ENCODE results near the gene KIAA0040. TPM values are rescaled to one million over a fixed set of nuclear protein-coding genes. Genes with fewer than 3 reads are reported as not detected.

The KIAA0040 gene
- total and polyA plus RNA-seq, 3 donors from 2014 or later = 5.8 to 10.3 (median 8.2) TPM

- H3K4me1 ChIP-seq = peaks cover 2% of the 10 kb centered on the region
- DNase-seq = no peak
- no peak overlapping the region for H3K4me3 ChIP-seq
- H3K27me3 ChIP-seq = no peaks in the 10 kb centered on the region
- H3K36me3 ChIP-seq (ENCODE audit: low read depth, missing control alignments) = no peaks in the 10 kb centered on the region
- H3K9me3 ChIP-seq = no peaks in the 10 kb centered on the region
- intact Hi-C loops (cut with DNase I; ENCODE audit: low total_unique reads) = no loop called here
- no peak for TF ChIP-seq CTCF (IDR thresholded peaks at IDR 0.05)
- TF ChIP-seq POLR2A (IDR thresholded peaks at IDR 0.05) = no peak
- no peak overlapping the region for H3K27ac ChIP-seq
- WGBS, 2 donors = 90 to 100% methylated on average over 2 of the region's 2 CpGs
These were observed 35.4 kb downstream of the KIAA0040 start for GRCh38 chr1:175157200-175157599.

GRCh38 chr1:175155936-175156335 lies 36.6 kb downstream of the KIAA0040 start:
- peaks cover 3% of the 10 kb centered on the region for H3K4me1 ChIP-seq
- intact Hi-C loops (cut with DNase I; ENCODE audit: low total_unique reads) = no loop called here
- no peak overlapping the region for H3K27ac ChIP-seq
- DNase-seq = no peak
- no peak overlapping the region for H3K4me3 ChIP-seq
- 68 to 80% methylated on average over 5 of the region's 5 CpGs for WGBS, 2 donors
- TF ChIP-seq CTCF (IDR thresholded peaks at IDR 0.05) (no peak), POLR2A (IDR thresholded peaks at IDR 0.05) (no peak)
- H3K36me3 ChIP-seq (ENCODE audit: low read depth, missing control alignments) = no peaks in the 10 kb centered on the region
- H3K27me3 ChIP-seq = no peaks in the 10 kb centered on the region
- no peaks in the 10 kb centered on the region for H3K9me3 ChIP-seq

GRCh38 chr1:175155473-175155856 lies 37.1 kb downstream of the KIAA0040 start:
- no peak for TF ChIP-seq CTCF (IDR thresholded peaks at IDR 0.05)
- no peak for TF ChIP-seq POLR2A (IDR thresholded peaks at IDR 0.05)
- no peaks in the 10 kb centered on the region for H3K9me3 ChIP-seq
- intact Hi-C loops (cut with DNase I; ENCODE audit: low total_unique reads) = no loop called here
- peaks cover 3% of the 10 kb centered on the region for H3K4me1 ChIP-seq
- H3K36me3 ChIP-seq (ENCODE audit: low read depth, missing control alignments) = no peaks in the 10 kb centered on the region
- no peak overlapping the region for H3K27ac ChIP-seq
- H3K27me3 ChIP-seq = no peaks in the 10 kb centered on the region
- no peak overlapping the region for H3K4me3 ChIP-seq
- 69 to 72% methylated on average over 4 of the region's 4 CpGs for WGBS, 2 donors
- no peak for DNase-seq

GRCh38 chr1:175154629-175155472 lies 37.7 kb downstream of the KIAA0040 start:
- Histone ChIP-seq H3K27ac (no peak overlapping the region), H3K27me3 (no peaks in the 10 kb centered on the region), H3K9me3 (no peaks in the 10 kb centered on the region), H3K4me1 (peaks cover 3% of the 10 kb centered on the region), H3K36me3 (ENCODE audit: low read depth, missing control alignments) (no peaks in the 10 kb centered on the region), H3K4me3 (no peak overlapping the region)
- peak; percentile 76 for DNase-seq
- TF ChIP-seq CTCF (IDR thresholded peaks at IDR 0.05) (peak; percentile 88 to 95 (median 88)), POLR2A (IDR thresholded peaks at IDR 0.05) (no peak)
- WGBS, 2 donors = 20 to 25% methylated on average over 11 of the region's 11 CpGs
- intact Hi-C loops (cut with DNase I; ENCODE audit: low total_unique reads) = loop anchor here (5.0 kb wide), 1 partner anchor 167 kb away; no protein-coding TSS in a partner anchor
